Fibroblast of skin of right quadriceps (primary cell): ENCODE measurements around the gene S1PR1.
"Not testable (repeated sequence)": the region's sequence is repeated elsewhere in the genome, so short reads cannot be mapped to it uniquely, and the experiment has no call there.

Experiments
- DNase-seq: peaks from one replicate; pipeline ENCODE4 v3.0.0-alpha.2; 2013

The S1PR1 gene

DNA sequence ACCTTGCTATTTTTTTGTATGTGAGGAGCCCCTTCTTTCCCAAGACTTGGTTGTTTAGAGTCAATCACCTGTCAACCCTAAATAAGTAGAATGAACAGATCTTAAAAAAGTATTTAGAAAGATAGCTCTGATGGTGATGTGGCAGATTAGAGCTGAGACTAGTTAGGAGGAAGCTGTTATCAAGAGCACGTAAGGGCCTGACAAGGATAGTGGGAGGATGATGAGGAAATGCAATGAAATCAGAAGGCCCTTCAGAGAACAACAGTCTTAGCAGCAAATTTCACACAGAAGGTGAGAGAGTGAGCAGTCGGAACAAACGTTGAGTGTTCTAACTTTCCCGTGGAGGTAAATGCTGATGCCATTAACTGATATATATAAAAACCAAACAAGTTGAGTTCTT is 15.9 kb upstream of the S1PR1 start:
- DNase-seq, result no peak

DNA sequence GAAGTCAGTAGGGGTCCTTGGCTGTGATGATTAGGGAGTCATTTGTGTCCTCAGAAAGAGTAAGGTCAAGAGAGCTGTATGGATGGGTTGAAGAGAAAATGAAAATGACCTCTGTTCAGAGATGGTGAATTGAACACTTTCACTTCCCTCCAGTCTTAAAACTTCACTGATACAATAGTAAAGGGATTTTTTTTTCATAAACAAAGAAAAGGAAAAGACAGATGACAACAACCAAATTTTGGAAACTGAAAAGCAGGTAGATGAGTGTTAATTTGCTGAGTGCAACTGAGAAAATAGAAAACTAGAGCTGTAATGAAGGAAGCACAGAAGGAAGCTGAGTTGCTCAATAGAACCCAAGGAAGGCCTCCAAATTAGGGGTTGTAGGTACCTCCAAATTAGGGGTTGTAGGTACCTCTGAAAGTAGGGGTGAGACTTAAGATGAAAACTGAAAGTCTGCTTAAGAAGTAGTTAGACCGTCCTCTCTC is 14.8 kb upstream of the S1PR1 start:
- no peak for DNase-seq

DNA sequence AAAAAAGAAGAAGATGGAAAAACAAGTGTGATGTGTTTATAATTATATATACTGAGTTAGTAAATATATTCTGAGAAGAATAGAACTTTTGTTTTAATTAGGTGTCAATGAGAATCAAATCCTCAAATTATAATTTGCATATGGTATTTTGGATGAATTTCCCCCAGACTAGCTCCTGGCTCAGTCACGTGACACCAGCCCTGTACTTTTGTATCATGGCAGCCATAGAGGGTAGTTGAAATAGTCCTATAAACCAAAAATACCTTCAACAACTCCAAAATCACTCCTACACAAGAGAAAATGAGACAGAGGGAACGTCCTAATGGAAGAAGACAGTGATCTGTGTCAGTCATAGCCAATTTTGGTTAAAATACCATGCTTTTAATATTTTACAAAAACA is 9.0 kb upstream of the S1PR1 start:
- no peak for DNase-seq

DNA sequence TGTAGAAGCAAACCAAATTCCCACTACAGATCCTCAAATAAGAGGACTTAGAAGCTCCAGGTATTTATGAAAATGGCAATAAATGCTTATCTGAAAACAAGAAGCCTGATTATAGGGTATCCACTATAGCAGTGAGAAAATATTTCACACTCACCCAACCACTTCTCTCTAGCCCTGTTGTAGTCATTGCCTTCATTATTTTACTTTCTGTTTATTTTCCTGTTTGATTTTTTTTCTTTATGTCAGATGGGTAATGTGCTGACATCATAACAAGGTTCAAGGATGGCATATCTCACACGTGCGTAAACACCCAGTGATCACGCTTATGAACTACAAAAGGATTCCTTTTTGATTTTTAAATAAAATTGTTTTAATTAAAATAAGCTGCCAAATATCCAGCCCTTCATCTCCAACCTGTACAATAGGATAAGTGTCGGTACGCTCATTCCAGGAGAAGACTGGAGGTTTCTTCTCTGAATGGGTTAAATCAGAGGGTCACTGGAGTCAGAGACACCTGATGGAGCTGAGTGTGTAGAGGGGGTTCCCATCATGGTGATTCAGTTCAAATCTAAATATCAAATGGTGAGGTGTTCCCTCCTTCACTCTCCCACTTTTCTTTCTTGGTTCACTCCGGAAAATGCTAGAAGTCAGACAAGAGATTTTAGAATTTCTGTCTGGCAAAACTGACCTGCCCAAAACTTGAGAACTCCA is 8.2 kb upstream of the S1PR1 start:
- no peak for DNase-seq

DNA sequence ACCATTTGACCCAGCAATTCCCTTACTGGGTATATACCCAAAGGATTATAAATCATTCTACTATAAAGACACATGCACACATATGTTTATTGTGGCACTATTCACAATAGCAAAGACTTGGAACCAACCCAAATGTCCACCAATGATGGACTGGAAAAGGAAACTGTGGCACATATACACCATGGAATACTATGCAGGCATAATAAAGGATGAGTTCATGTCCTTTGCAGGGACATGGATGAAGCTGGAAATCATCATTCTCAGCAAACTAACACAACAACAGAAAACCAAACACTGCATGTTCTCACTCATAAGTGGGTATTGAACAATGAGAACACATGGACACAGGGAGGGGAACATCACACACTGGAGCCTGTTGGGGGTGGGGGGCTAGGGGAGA is 4.6 kb upstream of the S1PR1 start:
- DNase-seq, result not testable (repeated sequence)

DNA sequence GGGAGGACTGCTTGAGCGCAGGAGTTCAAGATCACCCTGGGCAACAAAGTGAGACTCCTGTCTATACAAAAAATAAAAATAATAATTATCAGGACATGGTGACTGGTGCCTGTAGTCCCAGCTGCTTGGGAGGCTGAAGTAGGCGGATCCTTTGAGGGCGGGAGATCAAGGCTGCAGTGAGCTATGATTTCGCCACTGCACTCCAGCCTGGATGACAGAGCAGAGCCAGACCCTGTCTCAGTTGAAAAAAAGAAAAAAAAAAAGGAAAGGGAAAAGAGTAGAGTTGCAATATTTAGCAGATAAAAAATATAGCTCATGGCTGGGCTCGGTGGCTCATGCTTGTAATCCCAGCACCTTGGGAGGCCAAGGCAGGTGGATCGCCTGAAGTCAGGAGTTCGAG is 3.3 kb upstream of the S1PR1 start:
- no peak for DNase-seq

DNA sequence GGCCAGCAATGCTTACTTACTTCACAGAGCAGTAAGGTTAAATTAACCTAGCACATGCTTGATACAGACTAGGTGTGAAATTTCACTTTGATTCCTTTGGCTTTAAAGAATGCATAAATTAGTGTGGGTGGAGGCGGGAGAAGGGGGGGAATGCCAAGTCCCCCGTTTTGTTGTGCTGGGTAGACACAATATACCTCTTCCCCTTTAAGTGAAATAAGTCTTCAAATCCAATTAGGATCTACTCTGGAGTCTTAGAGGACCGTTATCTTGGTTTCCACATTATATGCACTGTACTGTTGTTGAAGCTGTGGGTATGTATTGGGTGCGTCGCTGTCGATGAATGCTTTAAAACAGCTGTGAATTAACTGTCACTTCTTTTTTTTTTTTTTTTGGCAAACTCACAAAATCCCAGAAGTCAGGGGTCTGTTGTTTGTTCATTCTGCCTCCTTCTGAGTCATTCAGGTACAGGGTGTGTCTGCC is 1.6 kb upstream of the S1PR1 start:
- DNase-seq, result peak; percentile 32

DNA sequence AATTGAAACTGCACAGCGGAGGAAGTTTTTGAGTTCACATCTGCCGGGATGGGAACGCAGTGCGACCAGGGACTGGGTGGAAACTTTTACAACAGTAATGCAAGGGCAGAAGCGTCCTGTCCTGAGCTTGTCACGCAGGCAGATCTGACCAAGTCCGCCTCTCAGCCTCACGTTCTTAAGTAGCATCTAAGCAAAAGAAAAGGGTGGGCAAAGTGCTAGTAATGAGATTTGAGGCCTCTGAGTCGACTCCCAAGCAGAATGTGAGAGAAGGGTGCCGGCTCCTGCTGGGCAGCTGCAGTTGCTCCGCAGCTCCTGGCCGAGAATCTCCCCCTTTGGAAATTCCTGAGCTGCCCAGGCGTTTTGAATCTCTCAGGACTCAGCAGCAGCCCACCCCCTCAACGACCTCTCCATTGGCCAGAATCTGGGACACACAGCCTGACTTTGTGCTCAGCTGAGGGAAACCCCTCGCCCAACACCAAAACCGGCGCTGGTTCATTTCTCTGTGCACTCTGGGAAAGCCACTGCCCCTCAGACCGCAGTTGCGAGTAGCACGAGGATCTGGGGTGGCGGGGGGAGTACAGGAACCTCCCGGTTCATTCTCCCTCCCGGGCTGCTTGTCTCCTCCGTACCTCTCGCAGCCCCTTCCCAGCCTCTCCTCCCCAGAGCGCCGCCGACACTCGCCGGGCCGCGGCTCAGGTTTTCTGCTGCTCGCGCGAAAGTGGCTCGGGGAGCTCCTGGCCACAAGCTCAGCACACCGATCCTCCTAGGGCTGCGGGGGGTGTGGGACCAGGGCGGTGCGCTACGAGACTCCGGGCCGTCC is 913 bp upstream of the S1PR1 start:
- peak; percentile 31 for DNase-seq

DNA sequence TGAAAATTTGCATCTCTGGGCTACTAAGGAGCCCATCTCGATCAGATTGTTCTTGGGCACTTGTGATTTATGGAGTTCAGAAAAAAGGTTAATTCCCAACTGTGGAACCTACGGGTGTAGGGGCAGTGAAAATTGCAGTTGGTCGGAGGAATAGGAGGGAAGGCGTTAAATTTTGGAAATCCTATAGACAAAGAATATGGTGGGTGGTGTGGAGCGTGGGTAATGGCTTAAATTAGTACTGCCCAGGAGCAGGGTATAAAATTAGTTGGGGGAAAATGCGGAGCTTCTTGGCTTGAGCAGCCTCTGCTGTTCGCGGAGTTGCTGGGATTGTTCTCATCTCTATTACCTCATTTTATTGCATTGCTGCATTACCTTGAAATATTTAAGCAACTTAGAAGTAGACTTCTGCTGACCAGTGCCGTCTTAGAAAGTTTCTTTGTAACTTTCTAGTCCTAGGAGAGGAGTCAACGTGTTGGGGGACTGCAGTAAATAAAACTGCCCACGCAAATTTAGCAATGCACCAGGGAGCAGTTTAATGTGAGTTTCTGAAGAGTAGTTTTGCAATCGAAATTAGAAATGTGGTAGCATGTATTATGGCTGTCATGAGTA is 514 bp downstream of the S1PR1 start:
- DNase-seq, result peak; percentile 81

DNA sequence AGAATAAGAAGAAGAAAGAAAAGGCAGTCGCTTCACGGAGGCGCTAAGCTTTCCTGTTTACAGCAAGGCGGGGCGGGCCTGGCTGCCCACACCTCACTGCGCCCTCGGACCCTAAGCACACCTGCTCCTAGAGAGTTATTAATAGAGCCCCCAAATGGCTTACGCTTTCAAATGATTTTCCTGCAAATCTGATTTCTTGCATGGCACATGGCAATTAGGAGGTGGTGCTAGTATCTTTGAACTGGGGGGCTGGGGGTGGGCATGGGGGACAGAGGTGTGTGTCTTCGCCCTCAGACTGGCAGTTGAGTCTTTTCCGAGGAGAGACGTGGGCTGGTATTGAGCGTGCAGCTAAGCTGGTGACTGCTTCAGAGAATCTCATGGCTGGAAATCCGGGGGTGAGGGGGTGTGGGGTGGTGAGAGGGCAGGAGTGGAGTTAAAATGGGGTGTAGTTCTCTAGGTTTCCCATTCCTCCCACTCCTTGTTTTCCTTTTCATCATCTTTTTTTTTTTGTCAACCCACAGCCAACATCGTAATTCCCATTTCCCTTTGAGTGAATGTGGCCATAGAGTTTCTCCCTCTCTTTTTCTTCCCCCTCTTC is 1.3 kb downstream of the S1PR1 start:
- no peak for DNase-seq

DNA sequence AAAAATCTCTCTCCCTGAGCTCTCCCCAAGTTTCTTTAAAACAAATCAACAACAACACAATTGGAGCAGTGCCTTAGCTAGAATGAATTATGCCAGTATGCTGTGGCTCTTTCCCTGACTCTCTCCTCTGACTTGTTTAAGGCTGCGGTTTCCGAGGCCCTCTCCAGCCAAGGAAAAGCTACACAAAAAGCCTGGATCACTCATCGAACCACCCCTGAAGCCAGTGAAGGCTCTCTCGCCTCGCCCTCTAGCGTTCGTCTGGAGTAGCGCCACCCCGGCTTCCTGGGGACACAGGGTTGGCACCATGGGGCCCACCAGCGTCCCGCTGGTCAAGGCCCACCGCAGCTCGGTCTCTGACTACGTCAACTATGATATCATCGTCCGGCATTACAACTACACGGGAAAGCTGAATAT is 1.9 kb downstream of the S1PR1 start:
- DNase-seq, result peak; percentile 93

DNA sequence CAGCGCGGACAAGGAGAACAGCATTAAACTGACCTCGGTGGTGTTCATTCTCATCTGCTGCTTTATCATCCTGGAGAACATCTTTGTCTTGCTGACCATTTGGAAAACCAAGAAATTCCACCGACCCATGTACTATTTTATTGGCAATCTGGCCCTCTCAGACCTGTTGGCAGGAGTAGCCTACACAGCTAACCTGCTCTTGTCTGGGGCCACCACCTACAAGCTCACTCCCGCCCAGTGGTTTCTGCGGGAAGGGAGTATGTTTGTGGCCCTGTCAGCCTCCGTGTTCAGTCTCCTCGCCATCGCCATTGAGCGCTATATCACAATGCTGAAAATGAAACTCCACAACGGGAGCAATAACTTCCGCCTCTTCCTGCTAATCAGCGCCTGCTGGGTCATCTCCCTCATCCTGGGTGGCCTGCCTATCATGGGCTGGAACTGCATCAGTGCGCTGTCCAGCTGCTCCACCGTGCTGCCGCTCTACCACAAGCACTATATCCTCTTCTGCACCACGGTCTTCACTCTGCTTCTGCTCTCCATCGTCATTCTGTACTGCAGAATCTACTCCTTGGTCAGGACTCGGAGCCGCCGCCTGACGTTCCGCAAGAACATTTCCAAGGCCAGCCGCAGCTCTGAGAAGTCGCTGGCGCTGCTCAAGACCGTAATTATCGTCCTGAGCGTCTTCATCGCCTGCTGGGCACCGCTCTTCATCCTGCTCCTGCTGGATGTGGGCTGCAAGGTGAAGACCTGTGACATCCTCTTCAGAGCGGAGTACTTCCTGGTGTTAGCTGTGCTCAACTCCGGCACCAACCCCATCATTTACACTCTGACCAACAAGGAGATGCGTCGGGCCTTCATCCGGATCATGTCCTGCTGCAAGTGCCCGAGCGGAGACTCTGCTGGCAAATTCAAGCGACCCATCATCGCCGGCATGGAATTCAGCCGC is 2.5 kb downstream of the S1PR1 start:
- DNase-seq, result no peak

DNA sequence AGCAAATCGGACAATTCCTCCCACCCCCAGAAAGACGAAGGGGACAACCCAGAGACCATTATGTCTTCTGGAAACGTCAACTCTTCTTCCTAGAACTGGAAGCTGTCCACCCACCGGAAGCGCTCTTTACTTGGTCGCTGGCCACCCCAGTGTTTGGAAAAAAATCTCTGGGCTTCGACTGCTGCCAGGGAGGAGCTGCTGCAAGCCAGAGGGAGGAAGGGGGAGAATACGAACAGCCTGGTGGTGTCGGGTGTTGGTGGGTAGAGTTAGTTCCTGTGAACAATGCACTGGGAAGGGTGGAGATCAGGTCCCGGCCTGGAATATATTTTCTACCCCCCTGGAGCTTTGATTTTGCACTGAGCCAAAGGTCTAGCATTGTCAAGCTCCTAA is 3.2 kb downstream of the S1PR1 start:
- no peak for DNase-seq

DNA sequence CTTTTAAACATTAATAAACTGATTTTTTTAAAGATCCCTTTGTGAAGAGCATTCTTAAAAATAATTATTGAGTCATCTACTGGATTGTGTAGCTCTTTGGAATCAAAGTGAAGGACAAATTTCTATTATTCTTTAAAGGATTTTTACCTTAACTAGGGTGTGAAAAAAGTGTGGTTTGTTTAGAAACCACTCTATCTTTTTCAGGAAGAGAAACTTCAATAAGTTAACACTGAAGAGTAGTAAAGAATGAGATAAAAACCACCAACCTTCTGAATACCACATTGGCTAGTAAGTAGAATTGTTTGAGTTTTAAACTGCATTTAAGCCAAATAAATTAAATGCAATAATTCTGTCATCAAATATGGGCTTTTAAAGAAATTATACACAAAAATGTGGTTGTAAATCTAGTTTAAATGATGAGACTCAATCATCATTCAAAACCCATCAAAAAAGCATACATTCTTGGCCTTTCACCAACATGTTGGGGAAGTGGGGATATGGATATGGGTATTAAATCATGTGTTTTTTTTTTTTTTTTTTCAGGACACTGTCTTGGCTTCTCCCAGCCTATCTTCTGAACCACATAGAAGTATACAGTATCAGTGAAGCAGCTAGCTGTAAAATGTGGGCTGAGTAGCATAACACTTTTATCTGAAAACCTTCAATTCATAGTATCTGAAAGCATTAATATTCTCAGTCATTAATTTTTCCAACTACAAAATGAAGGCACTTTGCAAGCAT is 4.8 kb downstream of the S1PR1 start:
- DNase-seq, result peak; percentile 86

DNA sequence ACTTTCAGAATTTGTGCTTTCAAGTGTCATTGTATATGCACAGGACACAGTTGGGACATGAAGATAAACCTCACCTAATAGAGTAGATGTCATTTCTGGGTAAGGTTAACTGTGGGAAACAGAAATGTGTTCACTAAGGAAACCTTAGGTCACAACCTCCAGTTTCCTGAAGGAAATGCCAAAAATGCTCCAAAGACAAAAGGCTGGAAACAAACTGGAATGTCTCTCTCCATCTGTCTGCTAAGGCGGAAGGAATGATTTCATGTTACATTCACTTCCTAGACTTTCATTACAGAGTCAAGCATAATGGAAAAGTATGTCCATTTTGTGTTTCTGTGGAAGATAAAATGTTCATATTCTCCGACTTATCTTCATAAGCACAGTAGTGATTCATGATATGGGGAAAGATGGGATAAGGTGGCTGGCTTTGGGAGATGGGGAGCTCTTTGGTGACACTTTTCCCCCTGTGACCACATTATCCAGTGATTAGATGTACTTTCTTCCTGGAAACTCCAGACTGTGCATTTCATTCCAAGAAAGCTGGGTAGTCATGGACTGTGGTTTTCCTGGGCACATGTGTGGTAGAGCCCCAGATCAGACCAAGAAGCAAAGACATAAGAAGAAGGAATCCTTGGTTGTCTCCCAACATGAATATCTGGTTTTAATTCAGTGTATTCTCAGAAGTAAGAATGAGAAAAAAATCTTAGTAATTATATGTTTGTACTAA is 5.7 kb downstream of the S1PR1 start:
- no peak for DNase-seq

DNA sequence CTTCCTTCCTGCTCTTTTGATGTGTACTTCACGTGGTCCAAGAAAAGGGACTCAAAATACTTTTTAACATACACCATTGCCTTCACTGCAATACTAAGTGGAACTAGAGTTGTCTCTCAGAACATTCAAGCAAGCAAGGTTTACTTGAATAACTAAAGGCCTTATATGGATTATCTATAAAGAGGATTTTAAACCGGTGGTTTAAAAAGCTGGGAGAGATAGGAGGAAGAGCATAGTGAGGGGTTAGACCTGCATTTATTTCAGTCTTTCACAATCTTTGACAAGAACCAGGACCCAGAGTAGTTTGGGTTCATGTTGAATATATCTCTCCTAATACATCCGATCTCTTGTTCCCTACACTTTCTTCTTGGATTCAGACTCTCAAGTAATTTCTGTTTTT is 6.9 kb downstream of the S1PR1 start:
- DNase-seq, result no peak

DNA sequence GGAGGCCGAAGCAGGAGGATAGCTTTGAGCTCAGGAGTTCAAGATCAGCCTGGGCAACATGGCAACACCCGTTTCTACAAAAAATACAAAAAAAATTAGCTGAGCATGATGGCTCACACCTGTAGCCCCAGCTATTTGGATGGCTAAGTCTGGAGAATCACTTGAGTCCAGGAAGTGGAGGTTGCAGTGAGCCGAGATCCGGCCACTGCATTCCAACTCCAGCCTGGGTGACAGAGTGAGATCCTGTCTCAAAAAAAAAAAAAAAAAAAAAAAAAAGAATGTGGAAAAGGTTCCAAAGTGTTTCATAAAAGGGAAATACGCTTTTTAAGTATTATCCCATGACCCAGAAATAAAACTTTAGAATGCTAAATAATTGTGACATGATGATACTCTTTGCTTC is 8.0 kb downstream of the S1PR1 start:
- DNase-seq, result no peak

DNA sequence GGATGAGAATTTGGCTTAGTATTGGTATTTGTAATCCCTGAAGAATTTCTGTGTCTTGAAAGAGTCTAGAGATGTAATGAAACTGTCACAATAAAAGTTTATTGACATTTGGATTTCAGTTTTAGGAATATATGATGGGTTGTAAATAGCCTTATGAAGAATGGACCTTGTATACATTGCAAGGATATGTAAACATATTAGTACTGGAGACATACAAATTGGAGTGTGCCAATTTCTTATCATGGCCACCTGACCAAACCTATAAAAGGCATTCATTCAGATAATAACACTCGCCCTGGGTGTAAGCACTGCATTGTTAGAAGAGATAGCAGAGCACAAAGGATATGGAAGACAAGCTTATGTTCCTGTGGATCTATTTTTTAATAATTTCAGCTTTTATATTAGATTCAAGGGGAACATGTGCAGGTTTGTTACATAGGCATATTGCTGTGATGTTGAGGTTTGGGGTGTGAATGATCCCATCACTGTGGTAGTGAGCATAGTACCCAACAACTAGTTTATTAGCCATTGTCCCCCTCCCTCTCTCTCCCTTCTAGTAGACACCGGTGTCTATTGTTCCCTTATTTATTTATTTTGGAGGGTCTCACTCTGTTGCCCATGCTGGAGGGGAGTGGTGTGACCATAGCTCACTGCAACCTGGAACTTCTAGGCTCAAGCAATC is 8.6 kb downstream of the S1PR1 start:
- DNase-seq, result no peak

DNA sequence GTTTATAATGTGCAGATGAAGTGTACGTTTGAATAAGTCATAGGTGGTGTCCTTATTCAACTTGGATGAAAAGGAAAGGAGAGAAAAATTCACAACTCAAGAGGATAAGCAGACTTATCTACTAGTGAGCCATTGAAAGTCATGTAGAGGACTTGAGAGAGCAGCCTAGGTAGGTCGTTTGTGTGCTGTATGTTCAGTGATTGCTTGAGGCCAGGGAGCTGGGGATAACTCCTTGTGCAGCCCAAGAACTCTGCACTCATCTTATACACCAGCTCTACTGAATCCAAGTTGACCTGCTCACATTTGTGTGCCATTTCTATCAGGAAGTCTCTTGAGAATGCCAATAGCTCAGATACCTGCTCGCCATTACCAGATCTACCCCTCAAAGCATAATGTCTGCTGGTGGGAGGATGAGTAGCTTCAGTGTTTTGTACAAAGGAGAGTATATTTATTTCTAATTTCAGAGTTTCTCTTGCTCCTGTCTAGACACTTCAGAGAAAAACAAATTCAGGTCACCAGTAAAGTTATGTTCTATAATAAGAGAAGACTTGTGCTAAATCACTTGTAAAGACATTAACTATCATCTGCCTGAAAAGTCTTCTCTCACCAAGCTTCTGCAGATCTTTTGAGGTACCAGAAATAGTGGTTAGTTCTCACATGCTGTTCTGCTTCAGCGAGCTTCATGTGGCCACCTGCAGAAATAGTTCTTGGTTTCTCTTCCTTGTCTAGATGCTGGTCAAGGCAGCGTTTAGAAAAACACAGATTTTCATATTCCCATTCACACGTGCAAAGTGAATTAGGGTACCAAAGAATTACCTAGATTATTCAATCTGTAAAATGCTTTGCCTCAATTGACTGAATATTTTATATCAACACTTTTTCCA is 10.8 kb downstream of the S1PR1 start:
- DNase-seq, result no peak
